Astrocyte (in vitro differentiated cells and primary cell): ENCODE measurements around the gene FZD2. TPM values are rescaled to one million over a fixed set of nuclear protein-coding genes. Genes with fewer than 3 reads are reported as not detected.

Experiments
- DNase-seq: peaks from one replicate; pipeline ENCODE4 v3.0.0-alpha.2; 2010; ENCODE audit warnings: low read depth
- FAIRE-seq: peaks from 2 replicates; lab custom pipeline; 2011; peaks lifted over from hg19 to GRCh38; lab: Jason Lieb, UNC
- H2AFZ ChIP-seq: 2 replicates; pipeline ENCODE4 v1.6.0; 2012; ENCODE audit warnings: low read depth, low read length, inconsistent platforms
- H3K27ac ChIP-seq: 2 replicates; pipeline ENCODE4 v1.5.1; 2011; ENCODE audit warnings: low read depth, low read length, inconsistent platforms
- H3K27me3 ChIP-seq: 2 replicates; pipeline ENCODE4 v1.6.0; 2011; ENCODE audit warnings: low read length, inconsistent platforms; ENCODE audit not compliant: insufficient read depth
- H3K36me3 ChIP-seq: 2 replicates; pipeline ENCODE4 v1.5.1; 2011; ENCODE audit warnings: low read length, inconsistent platforms; ENCODE audit not compliant: insufficient read depth
- H3K4me1 ChIP-seq: 2 replicates; pipeline ENCODE4 v1.5.1; 2011; ENCODE audit warnings: low read length, inconsistent platforms; ENCODE audit not compliant: insufficient read depth
- H3K4me2 ChIP-seq: 2 replicates; pipeline ENCODE4 v1.6.0; 2012; ENCODE audit warnings: low read length, inconsistent platforms
- H3K4me3 ChIP-seq: 2 replicates; pipeline ENCODE4 v1.5.1; 2011; ENCODE audit warnings: low read depth, mild to moderate bottlenecking, low read length, inconsistent platforms; ENCODE audit not compliant: insufficient read depth
- H3K79me2 ChIP-seq: 2 replicates; pipeline ENCODE4 v1.6.0; 2012; ENCODE audit warnings: mild to moderate bottlenecking, low read length, inconsistent platforms; ENCODE audit not compliant: insufficient read depth
- H3K9ac ChIP-seq: 2 replicates; pipeline ENCODE4 v1.6.0; 2012; ENCODE audit warnings: mild to moderate bottlenecking, low read length, inconsistent platforms
- H3K9me3 ChIP-seq: 2 replicates; pipeline ENCODE4 v1.5.1; 2012; ENCODE audit warnings: low read depth, mild to moderate bottlenecking, low read length, inconsistent platforms; ENCODE audit not compliant: insufficient read depth
- H4K20me1 ChIP-seq: 2 replicates; pipeline ENCODE4 v1.6.0; 2012; ENCODE audit warnings: low read length, inconsistent platforms; ENCODE audit not compliant: insufficient read depth
- H3K27ac Mint-ChIP-seq: one replicate; pipeline ENCODE4 v1.8.0; 2021; ENCODE audit warnings: mild to moderate bottlenecking, mixed read lengths; ENCODE audit not compliant: unreplicated experiment
- H3K27me3 Mint-ChIP-seq: one replicate; pipeline ENCODE4 v1.8.0; 2021; ENCODE audit warnings: low read depth, mixed read lengths; ENCODE audit not compliant: unreplicated experiment
- H3K36me3 Mint-ChIP-seq: one replicate; pipeline ENCODE4 v1.8.0; 2021; ENCODE audit warnings: low read depth, mixed read lengths; ENCODE audit not compliant: unreplicated experiment
- H3K4me1 Mint-ChIP-seq: one replicate; pipeline ENCODE4 v1.8.0; 2021; ENCODE audit warnings: low read depth, mixed read lengths; ENCODE audit not compliant: unreplicated experiment
- H3K4me3 Mint-ChIP-seq: one replicate; pipeline ENCODE4 v1.8.0; 2021; ENCODE audit warnings: mild to moderate bottlenecking, moderate library complexity, mixed read lengths; ENCODE audit not compliant: unreplicated experiment
- H3K9me3 Mint-ChIP-seq: one replicate; pipeline ENCODE4 v1.8.0; 2021; ENCODE audit warnings: mild to moderate bottlenecking, mixed read lengths; ENCODE audit not compliant: unreplicated experiment
- CTCF ChIP-seq: IDR thresholded peaks from 2 replicates; pipeline ENCODE4 v1.5.1; 2011; ENCODE audit warnings: low read depth, mild to moderate bottlenecking, inconsistent platforms, low read length, moderate library complexity; ENCODE audit not compliant: insufficient read depth
- EZH2 ChIP-seq: IDR thresholded peaks from 2 replicates; pipeline ENCODE4 v1.6.1; 2012; ENCODE audit warnings: mild to moderate bottlenecking, low read length, inconsistent platforms; ENCODE audit not compliant: insufficient read depth
- total RNA-seq: library from RNA; stranded (reverse); gene quantifications from 2 replicates; pipeline ENCODE4 v1.2.1, GENCODE V29; 2021

FZD2 gene
- total RNA-seq, 1 donor from 2014 or later = 97.6 TPM

DNA sequence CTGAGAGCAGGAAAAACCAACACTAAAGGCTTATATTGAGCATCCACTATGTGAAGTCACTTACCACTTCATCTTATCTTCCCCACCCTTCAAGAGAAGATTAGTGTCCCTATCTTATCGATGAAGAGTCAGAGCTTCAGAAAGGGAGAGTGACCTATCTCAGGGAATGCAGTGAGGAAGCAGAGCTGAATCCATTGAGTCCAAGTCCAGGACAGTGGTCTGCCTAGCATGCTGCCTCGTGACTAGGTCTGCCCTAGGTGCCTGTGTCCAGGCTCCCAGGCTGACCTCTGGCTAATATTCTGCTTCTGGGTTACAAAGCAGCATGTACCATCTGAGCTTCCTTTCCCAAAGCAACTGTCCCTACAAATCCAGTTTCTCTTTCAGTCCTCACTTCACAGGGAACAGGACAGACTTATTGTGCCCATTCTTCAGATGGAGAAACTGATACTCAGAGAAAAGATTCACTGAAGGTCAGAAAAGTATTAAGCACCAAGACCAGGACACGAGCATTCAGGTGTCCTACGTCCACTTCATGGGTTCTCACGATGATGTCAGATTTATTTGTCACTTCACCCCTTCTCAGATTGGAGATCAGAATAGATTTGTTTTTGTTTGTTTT, 13.3 kb upstream of the FZD2 start:
- peak overlapping the region; percentile 9 for H3K4me3 ChIP-seq
- H3K27ac Mint-ChIP-seq = peak overlapping the region; percentile 99

DNA sequence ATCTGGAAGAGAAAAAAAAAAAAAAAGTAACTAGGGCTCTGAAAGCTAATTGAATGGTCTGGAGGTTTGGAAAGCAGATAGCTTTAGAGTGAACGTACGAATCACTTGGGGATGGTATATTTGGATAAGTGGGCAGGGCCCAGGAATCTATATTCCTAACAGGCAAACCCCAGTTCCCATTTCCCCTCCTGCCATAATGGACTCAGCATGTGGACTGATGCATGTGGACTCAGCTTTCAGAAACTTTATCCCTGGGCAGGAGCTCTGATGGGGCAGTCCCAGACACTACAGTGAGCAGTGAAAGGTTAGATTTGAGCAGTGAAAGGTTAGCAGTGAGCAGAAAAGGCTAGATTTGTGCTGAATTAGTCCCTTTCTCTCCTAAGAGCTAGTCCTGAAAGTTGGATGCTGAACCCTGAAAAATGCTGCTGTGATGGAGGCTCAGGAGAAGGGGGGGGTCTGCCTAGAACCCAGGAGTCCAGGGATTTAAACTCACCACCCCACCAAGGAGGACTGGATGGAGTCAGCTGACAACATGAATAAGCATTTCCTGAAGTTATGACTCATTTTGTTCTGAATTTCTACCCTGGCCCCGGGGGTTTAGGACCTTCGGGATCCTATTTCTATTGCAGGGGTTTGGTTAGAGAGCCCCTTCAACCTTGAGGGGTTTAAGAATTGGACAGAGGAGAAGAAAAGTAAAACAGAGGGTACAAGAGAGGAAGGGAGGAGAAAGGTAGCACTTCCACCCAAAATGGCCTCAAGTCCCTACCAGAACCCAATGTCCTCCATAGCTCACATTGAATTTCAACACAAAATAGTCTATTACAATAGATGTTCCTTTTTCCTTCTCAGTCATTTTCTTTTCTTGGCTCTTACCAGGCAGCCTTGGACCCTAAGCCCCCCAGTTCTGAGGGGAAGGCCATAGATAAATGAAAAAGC, 10.3 kb upstream of the FZD2 start:
- no peaks in the 10 kb centered on the region for H3K27me3 Mint-ChIP-seq
- H3K9me3 ChIP-seq = no peaks in the 10 kb centered on the region
- peaks cover 73% of the 10 kb centered on the region for H3K4me1 Mint-ChIP-seq
- H3K36me3 ChIP-seq = no peaks in the 10 kb centered on the region
- H3K9ac ChIP-seq = peak overlapping the region; percentile 43
- H3K79me2 ChIP-seq = no peaks in the 10 kb centered on the region
- no peaks in the 10 kb centered on the region for H3K27me3 ChIP-seq
- peak overlapping the region; percentile 6 for H2AFZ ChIP-seq
- H3K4me2 ChIP-seq = peak overlapping the region; percentile 45
- no peaks in the 10 kb centered on the region for H3K9me3 Mint-ChIP-seq
- TF ChIP-seq EZH2 (no peak), CTCF (no peak)
- FAIRE-seq (peak; percentile 69), DNase-seq (peak; percentile 50)
- peaks cover 49% of the 10 kb centered on the region for H3K4me1 ChIP-seq
- H3K4me3 ChIP-seq = no peak overlapping the region
- H3K27ac ChIP-seq = peak overlapping the region; percentile 72
- H3K4me3 Mint-ChIP-seq = peak overlapping the region; percentile 5
- peak overlapping the region; percentile 99 for H3K27ac Mint-ChIP-seq
- H4K20me1 ChIP-seq = no peaks in the 10 kb centered on the region
- H3K36me3 Mint-ChIP-seq = peaks cover under 1% of the 10 kb centered on the region

More for the DNA sequence above, 13.3 kb upstream of the FZD2 start:
- no peaks in the 10 kb centered on the region for H3K36me3 Mint-ChIP-seq
- peak overlapping the region; percentile 83 for H3K4me2 ChIP-seq
- no peaks in the 10 kb centered on the region for H3K79me2 ChIP-seq
- peak overlapping the region; percentile 1 for H3K4me3 Mint-ChIP-seq
- H2AFZ ChIP-seq = no peak overlapping the region
- peaks cover 76% of the 10 kb centered on the region for H3K4me1 Mint-ChIP-seq
- TF ChIP-seq EZH2 = no peak
- no peak for TF ChIP-seq CTCF
- DNase-seq (no peak), FAIRE-seq (peak; percentile 76)
- no peaks in the 10 kb centered on the region for H3K36me3 ChIP-seq
- peak overlapping the region; percentile 94 for H3K27ac ChIP-seq
- no peaks in the 10 kb centered on the region for H3K27me3 ChIP-seq
- no peaks in the 10 kb centered on the region for H4K20me1 ChIP-seq
- peaks cover 4% of the 10 kb centered on the region for H3K9me3 Mint-ChIP-seq
- no peaks in the 10 kb centered on the region for H3K9me3 ChIP-seq
- no peaks in the 10 kb centered on the region for H3K27me3 Mint-ChIP-seq
- peaks cover 55% of the 10 kb centered on the region for H3K4me1 ChIP-seq
- H3K9ac ChIP-seq = peak overlapping the region; percentile 73
